GM18951 (cell line): ENCODE data around the gene CLDN16.

Experiments used
- POLR2A ChIP-seq: IDR thresholded peaks from 4 replicates; pipeline ENCODE4 v1.6.1; 2011; ENCODE audit warnings: mild to moderate bottlenecking; ENCODE audit not compliant: insufficient read length, insufficient read depth; ENCODE audit errors: extremely low read depth
- in situ Hi-C: fragments of 300-500 bp; cut with MboI; formaldehyde crosslinking; loops from one replicate; pipeline ENCODE4 v1.12.0; 2022; ENCODE audit warnings: low sequenced_read_pairs, mixed read lengths, inconsistent platforms; ENCODE audit not compliant: unreplicated experiment

The CLDN16 gene

DNA sequence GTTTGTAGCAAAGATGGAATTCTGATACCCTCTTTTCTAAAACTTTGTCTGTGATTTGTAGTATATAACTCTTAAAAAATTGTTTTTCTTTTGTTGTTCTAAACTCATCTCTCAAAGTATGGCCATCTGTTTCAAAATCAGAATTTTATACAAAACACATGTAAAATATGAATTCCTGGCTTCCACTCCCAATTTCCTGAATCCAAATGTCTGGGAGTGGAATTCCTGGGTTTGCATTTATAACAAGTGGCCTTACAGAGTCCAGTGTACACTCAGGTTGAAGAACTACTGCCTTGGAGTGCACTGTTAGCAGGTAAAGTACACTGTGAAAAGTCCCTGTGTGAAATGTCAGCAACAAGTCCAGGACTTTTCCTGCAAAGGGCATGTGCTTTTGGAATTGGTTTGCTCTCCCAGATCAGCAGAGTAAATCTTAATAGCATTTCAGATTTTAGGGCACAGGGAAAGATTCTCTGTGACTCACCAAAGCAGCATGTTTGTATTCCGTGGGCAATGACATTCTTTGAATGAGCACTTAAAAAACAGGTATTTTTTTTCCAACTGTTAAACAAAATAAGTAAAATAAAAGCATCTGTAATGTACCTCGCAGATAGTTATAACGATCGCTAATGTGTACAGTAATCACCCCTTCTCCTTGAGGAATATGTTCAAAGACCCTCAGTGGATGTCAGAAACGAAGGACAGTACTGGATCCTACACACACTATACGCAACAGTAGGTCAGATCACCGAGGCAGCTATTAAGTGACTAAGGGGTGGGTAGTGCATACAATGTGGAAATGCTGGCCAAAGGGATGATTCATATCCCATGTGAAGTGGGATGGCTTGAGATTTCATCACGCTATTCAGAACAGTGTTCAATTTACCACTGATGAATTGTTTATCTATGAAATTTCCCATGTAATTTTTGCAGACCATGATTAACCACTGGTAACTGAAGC is 2.0 kb upstream of the CLDN16 start:
- no peak for TF ChIP-seq POLR2A
- in situ Hi-C loops: no loop called here

DNA sequence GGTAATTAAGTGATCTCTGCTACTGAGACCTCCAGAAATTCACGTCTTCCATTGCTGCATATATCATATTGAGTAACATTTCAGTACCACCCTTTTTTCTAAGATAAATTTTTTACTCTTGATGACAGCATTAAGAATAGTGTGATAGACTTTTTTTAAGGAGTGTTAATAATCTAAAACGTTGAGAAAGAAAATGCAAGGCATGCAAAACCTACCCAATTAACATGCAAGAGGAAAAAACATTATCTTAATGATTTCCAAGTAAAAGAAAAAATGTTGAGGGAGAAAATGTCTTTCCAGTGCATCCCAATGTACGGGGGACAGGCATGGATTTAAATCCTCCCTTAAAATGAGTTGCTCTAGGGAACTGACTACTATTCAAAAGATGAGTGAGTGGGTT is 740 bp downstream of the CLDN16 start:
- in situ Hi-C loops: no loop called here
- TF ChIP-seq POLR2A: no peak

DNA sequence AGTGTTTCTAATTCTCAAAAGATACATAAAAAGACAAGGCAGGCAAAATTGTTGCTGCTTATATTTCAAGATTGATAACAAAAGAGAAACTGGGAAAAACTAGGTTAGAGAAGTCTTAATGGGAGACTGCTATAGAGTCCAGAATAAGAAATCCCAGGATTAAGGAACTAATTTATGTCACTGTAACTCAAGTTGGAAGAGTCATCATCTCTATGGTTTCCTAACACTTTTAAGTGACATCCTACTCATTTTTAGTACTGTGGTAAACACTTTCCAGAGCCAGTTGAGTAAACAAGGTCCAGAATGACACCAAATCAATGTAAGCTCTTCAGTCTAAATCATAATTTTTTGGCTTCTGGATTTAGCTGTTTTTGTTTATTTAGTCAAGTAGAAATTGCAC is 8.0 kb downstream of the CLDN16 start:
- in situ Hi-C loops: no loop called here
- TF ChIP-seq POLR2A: no peak

DNA sequence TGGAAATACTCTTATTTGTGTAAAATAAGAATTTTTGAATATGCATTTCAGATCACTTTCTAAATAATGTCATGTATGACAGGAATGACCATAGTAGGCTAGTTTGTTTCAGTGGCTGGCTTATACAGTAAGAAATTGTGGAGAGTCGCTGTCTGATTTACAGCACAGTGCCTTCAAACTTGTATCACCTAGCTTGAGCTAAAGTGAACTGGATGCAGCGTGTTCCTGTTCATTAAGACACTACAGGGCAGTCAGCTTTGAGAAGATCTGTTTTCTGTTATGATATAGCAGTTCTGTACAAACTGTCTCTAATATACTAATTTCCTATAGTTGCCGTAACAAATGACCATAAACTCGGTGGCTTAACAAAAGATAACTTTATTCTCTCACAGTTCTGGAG is 9.9 kb downstream of the CLDN16 start:
- in situ Hi-C loops: no loop called here
- TF ChIP-seq POLR2A: no peak

DNA sequence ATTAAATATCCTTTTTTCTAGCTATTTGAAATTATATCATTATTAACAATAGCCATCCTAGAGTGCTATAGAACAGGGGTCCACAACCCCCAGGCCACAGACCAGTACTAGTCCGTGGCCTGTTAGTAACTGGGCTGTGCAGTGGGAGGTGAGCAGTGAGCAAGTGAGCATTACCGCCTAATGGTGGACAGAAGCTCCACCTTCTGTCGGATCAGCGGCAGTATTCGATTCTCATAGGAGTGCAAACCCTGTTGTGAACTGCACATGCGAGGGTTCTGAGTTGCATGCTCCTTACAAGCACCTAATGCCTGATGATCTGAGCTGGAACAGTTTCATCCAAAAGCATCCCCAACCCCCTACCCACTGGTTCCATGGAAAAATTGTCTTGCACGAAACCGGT is 11.7 kb downstream of the CLDN16 start:
- in situ Hi-C loops: no loop called here
- TF ChIP-seq POLR2A: no peak

DNA sequence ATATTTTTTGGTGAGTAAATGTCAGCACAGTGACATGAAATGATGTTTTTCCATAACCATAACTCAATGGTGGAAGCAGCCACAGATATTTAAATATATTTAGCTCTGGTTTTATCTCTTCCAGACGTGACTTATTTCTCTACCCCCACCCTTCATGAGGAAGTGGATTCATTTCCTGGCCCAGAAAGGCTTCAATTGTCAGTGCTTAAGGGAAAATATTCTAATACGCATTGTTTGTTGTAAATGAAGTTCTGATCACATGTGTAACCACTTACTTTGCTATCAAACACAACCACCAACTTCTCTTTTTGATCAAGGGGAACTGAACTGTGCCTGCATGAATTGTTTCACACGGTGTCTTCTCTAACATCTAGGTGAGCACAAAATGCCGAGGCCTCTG is 14.0 kb downstream of the CLDN16 start:
- in situ Hi-C loops: no loop called here

DNA sequence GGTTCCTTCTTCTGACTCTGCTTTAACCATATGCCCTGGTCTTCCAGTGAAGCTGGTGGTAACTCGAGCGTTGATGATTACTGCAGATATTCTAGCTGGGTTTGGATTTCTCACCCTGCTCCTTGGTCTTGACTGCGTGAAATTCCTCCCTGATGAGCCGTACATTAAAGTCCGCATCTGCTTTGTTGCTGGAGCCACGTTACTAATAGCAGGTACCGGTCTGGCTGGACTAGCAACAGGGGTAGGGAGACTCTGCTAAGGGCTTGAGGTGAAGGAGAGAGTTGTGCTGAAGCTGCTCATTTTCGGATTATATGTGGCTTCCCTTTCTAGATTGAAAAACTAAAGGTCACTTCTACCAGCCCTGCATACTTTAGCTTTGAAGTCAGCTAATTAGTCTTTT is 16.8 kb downstream of the CLDN16 start:
- in situ Hi-C loops: no loop called here
- no peak for TF ChIP-seq POLR2A

More for the DNA sequence above, 14.0 kb downstream of the CLDN16 start:
- TF ChIP-seq POLR2A: no peak

DNA sequence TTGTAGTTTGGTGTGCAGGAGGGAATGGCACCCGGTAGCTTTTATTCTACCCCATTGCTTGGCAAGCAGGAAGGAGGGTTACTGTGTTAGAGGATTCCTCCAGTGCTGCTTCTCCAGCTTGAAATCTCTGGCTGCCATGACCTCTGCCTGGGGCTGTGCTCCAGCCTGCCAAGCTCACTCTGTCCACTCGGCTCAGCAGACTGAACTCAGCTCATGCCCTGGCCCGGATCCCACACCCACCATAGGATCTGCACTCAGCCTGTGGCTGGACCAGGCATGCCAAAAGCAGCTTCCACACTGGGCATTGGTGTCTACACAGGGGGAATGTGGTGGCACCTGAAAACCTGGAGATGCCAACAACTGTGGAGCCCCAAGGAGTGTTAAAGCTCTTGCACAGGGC is 26.3 kb downstream of the CLDN16 start:
- TF ChIP-seq POLR2A: no peak
- in situ Hi-C loops: no loop called here

DNA sequence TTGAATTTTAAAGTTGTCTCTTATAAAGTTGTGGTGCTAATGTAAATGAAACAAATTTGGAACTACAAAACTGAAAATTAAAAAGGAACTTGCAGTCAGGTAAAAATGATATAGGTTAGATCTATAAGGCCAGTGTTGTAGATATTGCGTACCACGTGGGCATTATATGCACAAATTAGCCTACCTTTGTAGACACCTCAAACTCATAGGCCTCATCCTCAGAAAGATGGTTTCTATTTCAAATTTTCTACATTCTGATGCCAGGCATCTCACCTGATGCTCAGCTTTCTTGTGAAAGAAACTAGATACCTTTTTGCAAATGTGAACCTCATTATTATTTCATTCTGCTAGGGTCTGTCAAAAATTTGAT is 36.1 kb downstream of the CLDN16 start:
- in situ Hi-C loops: no loop called here
- no peak for TF ChIP-seq POLR2A

DNA sequence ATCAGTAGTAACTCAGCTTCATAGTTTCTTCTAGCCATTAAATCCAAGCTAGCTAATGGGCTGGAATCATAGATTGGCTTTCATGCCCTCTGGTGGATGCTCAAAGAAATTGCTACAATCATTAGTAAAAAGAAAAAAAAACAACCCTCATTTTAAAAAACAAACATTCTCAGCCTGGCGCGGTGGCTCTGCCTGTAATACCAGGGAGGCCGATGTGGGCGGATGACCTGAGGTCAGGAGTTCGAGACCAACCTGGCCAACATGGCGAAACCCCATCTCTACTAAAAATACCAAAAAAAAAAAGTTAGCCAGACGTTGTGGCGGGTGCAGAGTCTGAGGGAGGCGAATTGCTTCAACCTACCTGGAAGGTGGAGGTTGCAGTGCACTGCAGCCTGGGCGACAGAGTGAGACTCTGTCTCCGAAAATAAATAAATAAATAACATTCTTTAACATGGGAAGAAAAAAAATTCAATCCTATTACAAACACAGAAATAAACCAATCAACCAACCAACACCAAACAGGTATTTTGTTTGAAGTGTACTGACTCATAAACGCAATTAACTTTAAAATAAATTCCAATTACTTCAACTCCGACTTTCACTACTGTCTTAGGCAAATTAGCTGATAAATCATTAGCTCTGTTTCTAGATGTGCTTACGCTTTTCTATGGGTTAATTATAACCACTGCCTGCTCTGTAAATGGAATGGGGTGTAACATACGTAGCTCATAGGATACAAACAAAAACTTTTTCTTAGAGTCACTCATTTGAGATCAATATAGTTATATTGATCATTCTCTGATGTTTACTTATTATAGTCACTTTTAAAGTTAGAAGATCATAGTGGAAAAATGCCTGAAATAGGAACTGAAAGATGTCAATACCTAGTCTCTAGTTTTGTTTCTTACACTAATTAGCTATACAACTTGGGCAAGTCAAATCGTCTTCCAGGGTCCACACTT is 36.8 kb downstream of the CLDN16 start:
- TF ChIP-seq POLR2A: no peak
- in situ Hi-C loops: no loop called here

DNA sequence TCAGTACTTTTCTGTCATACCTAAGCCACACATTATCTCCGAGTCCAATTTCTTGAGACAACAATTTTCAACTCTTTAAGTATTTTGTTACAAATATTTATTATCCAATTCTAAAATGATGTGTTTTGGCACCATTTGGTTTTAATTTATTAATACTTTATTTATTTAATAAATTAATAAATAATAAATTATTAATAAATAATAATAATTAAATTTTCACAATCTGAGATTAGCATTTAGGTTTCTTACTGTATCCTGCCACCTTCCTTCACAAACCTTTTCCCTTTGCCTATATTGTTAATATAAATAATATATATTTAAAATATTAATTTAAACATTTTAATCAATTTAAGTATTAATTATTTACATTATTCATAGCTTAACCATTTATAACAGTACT is 37.9 kb downstream of the CLDN16 start:
- no peak for TF ChIP-seq POLR2A
- in situ Hi-C loops: no loop called here

DNA sequence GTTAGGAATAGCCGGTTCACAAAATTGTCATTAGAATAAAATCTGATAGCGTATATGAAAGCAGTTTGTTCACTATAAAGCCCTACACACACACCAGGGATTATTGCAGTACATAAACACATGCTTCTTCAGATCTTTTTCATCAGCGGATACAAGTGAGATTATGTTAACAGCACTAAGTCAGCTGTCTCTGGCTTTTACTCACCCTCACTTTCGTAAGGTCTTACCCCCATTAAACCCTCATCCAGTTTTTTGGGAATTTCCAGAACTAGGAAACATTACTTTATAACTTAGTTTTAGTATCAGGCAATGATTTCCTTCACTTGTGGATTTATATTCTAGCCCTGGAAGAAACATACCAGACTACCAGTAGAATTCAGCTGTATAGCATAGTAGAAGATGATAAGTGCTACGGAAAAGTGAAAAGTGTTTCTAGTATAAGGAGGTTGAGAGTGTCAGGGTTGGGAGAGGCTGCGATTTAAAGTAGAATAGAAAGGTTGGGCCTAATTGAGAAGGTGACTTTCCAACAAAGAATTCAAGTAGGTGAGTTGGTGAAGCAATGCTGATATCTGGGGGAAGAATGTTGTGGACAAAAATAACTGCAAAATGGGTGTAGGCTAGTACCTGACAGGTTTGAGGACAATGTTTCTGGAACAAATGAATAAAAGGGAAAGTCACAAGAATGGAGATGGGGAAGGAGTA is 39.0 kb downstream of the CLDN16 start:
- in situ Hi-C loops: no loop called here
- no peak for TF ChIP-seq POLR2A

DNA sequence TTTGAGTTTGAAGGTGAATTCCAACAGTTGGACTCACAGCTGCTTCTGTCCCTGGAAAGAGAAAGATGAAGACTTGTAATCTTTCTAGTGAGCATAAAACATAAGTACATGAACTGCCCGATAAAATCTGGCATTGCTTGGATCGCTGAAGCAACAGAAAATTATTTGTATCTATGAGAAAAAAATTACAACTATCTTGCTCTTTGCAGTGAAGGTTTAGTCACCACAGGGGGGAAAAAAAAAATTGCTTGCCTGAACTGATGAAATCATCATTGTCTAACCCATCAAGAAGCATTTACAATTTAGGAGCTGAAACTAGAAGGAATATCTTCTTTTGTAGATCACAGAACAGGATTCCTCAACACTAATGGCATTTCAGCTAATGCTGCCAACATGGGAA is 41.7 kb downstream of the CLDN16 start:
- in situ Hi-C loops: no loop called here
- TF ChIP-seq POLR2A: no peak
